ENCODE data around the gene MAP9. TPM values are rescaled to one million over a fixed set of nuclear protein-coding genes. Genes with fewer than 3 reads are reported as not detected.

Gene MAP9
- total RNA-seq, 1 donor from 2014 or later: 34.2 TPM

DNA sequence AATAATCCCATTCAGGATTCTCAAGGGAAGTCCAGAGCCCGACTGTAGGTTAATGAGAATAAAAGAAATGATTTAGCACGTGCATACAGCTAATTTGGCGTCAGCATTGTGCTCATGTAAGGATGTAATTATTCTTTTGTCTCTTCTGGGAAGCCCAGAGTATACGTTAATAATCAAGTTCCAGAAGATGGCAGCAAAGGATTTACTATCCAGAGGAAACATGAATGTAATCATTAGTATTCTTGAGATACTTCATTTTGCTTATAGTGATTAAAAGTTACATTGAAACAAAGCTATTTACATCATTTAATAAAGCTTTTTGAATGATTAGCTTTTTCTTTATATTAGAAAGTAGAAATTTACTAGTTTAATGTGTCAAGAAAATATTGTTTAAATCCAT is 27.1 kb upstream of the MAP9 start:
- no peaks in the 10 kb centered on the region for H3K27me3 Mint-ChIP-seq
- DNase-seq (ENCODE audit: low spot score, unreplicated experiment): no peak
- H3K4me3 Mint-ChIP-seq (ENCODE audit: low read depth): no peak overlapping the region
- no peaks in the 10 kb centered on the region for H3K36me3 Mint-ChIP-seq (ENCODE audit: insufficient read depth)
- no peak overlapping the region for H3K27ac Mint-ChIP-seq
- TF ChIP-seq, protein P1, sequence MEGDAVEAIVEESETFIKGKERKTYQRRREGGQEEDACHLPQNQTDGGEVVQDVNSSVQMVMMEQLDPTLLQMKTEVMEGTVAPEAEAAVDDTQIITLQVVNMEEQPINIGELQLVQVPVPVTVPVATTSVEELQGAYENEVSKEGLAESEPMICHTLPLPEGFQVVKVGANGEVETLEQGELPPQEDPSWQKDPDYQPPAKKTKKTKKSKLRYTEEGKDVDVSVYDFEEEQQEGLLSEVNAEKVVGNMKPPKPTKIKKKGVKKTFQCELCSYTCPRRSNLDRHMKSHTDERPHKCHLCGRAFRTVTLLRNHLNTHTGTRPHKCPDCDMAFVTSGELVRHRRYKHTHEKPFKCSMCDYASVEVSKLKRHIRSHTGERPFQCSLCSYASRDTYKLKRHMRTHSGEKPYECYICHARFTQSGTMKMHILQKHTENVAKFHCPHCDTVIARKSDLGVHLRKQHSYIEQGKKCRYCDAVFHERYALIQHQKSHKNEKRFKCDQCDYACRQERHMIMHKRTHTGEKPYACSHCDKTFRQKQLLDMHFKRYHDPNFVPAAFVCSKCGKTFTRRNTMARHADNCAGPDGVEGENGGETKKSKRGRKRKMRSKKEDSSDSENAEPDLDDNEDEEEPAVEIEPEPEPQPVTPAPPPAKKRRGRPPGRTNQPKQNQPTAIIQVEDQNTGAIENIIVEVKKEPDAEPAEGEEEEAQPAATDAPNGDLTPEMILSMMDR (IDR thresholded peaks at IDR 0.05; ENCODE audit: unreplicated experiment): peak; percentile 59
- peaks cover 20% of the 10 kb centered on the region for H3K4me1 Mint-ChIP-seq (ENCODE audit: low read depth)
- no peaks in the 10 kb centered on the region for H3K9me3 Mint-ChIP-seq (ENCODE audit: low read depth)

DNA sequence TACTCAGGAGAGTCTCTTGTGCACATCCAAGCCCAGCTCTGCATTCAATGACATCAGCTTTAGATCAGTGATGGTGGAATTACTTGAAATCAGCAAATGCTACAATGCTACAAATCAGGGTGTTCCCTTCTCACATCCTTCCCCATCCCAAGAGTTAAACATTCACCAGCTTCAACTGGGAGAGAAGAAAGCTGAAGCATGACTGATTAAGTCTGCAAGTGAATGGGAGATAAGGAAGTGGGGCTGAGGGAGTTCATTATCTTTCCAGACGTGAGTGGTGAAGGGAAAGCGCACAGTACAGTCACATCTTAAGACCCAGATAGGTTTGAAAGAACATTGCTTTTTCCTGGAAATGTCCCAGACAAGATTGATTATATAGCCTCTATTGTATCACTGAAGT is 26.2 kb upstream of the MAP9 start:
- Mint-ChIP-seq H3K36me3 (ENCODE audit: insufficient read depth) (no peaks in the 10 kb centered on the region), H3K27me3 (no peaks in the 10 kb centered on the region), H3K9me3 (ENCODE audit: low read depth) (no peaks in the 10 kb centered on the region), H3K4me1 (ENCODE audit: low read depth) (peaks cover 20% of the 10 kb centered on the region), H3K27ac (peak overlapping the region; percentile 5), H3K4me3 (ENCODE audit: low read depth) (no peak overlapping the region)
- TF ChIP-seq, protein P1 (IDR thresholded peaks at IDR 0.05; ENCODE audit: unreplicated experiment): no peak
- no peak for DNase-seq (ENCODE audit: low spot score, unreplicated experiment)

DNA sequence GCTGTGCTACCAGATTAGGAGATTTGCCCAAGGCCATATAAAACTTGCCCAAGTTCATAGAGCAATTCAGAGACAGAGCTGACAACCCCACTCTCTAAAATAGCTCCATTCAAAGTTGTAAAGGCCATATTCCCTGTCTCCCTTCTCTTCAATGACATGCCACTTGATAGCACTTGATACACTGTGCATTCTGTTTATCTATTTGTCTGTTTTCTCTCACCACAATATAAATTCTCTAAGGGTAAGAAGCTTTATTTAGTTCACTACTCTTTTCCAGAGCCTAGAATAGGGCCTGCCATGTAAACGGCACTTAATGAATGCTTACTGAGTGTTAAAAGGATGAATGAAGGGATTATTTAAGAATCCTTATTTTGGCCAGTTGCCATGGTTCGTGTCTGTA is 24.1 kb upstream of the MAP9 start:
- DNase-seq (ENCODE audit: low spot score, unreplicated experiment): no peak
- no peaks in the 10 kb centered on the region for H3K9me3 Mint-ChIP-seq (ENCODE audit: low read depth)
- no peaks in the 10 kb centered on the region for H3K36me3 Mint-ChIP-seq (ENCODE audit: insufficient read depth)
- TF ChIP-seq, protein P1 (IDR thresholded peaks at IDR 0.05; ENCODE audit: unreplicated experiment): no peak
- no peak overlapping the region for H3K27ac Mint-ChIP-seq
- no peaks in the 10 kb centered on the region for H3K27me3 Mint-ChIP-seq
- peaks cover 19% of the 10 kb centered on the region for H3K4me1 Mint-ChIP-seq (ENCODE audit: low read depth)
- H3K4me3 Mint-ChIP-seq (ENCODE audit: low read depth): no peak overlapping the region

DNA sequence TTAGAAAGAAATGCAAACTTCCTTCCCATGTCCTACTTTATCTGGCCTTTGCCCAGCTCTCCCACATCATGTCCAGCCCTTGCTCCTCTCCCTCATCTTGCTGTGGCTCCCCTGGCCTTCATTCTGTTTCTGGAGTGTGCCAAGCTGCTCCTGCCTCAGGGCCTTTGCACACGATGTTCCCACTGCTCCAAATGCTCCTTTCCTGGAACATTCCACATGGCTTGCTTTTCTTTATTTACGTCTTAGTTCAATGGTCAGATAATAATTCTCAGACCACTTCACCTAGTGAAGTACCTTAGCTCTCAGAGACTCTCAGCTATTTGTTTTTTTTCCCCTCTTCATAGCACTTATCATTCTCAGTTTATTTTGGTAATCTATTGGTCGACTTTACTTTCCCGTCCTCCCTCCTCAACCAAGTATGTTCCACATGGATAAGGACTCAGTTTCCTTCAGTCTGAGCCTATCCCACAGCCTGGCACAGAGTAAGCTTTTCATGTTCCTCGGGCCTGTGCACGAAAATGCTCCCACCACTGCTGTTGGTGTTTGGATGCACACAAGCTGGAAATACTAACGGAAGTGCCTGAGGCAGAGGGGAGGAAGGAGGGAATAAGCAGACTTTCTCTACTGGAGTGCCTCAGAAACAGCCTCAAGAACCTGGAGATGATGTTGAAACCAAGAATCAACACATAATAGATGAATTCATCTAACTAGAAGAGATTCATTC is 23.4 kb upstream of the MAP9 start:
- DNase-seq (ENCODE audit: low spot score, unreplicated experiment): no peak
- H3K4me1 Mint-ChIP-seq (ENCODE audit: low read depth): peaks cover 19% of the 10 kb centered on the region
- no peaks in the 10 kb centered on the region for H3K27me3 Mint-ChIP-seq
- H3K9me3 Mint-ChIP-seq (ENCODE audit: low read depth): no peaks in the 10 kb centered on the region
- H3K27ac Mint-ChIP-seq: no peak overlapping the region
- no peaks in the 10 kb centered on the region for H3K36me3 Mint-ChIP-seq (ENCODE audit: insufficient read depth)
- H3K4me3 Mint-ChIP-seq (ENCODE audit: low read depth): no peak overlapping the region
- TF ChIP-seq, protein P1 (IDR thresholded peaks at IDR 0.05; ENCODE audit: unreplicated experiment): no peak

DNA sequence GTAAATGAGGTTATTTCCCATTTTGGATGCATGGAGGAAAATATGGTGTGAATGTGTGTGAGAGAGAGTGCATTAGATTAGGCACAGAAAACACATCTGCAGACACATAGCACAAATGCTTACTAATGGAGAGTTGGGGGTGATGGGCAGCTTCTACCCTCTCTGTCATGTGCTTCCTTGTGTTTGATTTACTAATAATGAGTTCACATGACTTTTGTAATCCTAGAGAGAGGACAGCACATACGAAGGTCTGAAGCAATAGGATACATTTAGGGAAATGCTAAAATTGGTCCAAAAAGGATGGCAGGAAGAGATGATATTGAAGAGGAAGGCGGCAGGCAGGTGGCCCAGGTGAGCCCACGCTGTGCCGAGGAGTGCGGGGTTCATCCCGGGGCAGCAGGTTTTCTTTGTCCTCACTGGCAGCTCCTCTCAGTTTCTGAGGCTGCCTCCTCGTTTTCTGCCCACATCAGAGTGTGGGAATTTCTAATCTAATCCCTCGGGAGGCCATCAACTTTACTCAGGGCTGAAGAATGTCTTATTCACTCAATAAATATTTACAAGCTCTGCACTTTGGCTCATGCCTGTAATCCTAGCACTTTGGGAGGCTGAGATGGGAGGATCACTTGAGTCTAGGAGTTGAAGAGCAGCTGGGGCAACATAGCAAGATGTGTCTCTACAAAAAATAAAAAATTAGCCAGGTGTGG is 15.9 kb upstream of the MAP9 start:
- TF ChIP-seq, protein P1 (IDR thresholded peaks at IDR 0.05; ENCODE audit: unreplicated experiment): no peak
- H3K27ac Mint-ChIP-seq: no peak overlapping the region
- H3K9me3 Mint-ChIP-seq (ENCODE audit: low read depth): no peaks in the 10 kb centered on the region
- H3K36me3 Mint-ChIP-seq (ENCODE audit: insufficient read depth): no peaks in the 10 kb centered on the region
- DNase-seq (ENCODE audit: low spot score, unreplicated experiment): no peak
- no peak overlapping the region for H3K4me3 Mint-ChIP-seq (ENCODE audit: low read depth)
- H3K27me3 Mint-ChIP-seq: no peaks in the 10 kb centered on the region
- H3K4me1 Mint-ChIP-seq (ENCODE audit: low read depth): no peaks in the 10 kb centered on the region

Measured in progenitor cell of endocrine pancreas (in vitro differentiated cells).